DOHH2 (cell line): Measurements from ENCODE around the gene AHSG.

Experiments used
- H3F3A ChIP-seq: fragments of 200-600 bp; sonication (generic), shearing (Covaris generic); 2 replicates; pipeline ENCODE4 v1.6.0; 2016; ENCODE audit warnings: antibody characterized with exemption, mild to moderate bottlenecking; ENCODE audit not compliant: control insufficient read depth, insufficient read depth
- H3K27ac ChIP-seq: fragments of 200-600 bp; sonication (generic); 2 replicates; pipeline ENCODE4 v1.5.1; 2014; ENCODE audit warnings: low read depth, mild to moderate bottlenecking, low read length, moderate library complexity
- H3K27me3 ChIP-seq: fragments of 200-600 bp; sonication (generic); 2 replicates; pipeline ENCODE4 v1.6.1; 2014; ENCODE audit warnings: mild to moderate bottlenecking, low read length, mixed read lengths; ENCODE audit not compliant: control insufficient read depth
- H3K36me3 ChIP-seq: fragments of 200-600 bp; sonication (generic); 2 replicates; pipeline ENCODE4 v1.6.1; 2014; ENCODE audit warnings: mild to moderate bottlenecking, low read length, moderate library complexity, mixed read lengths; ENCODE audit not compliant: control insufficient read depth
- H3K4me1 ChIP-seq: fragments of 200-600 bp; sonication (generic); 2 replicates; pipeline ENCODE4 v1.6.1; 2014; ENCODE audit warnings: mild to moderate bottlenecking, low read length, mixed read lengths; ENCODE audit not compliant: control insufficient read depth
- H3K4me2 ChIP-seq: fragments of 200-600 bp; sonication (generic); 2 replicates; pipeline ENCODE4 v1.6.0; 2014; ENCODE audit warnings: mild to moderate bottlenecking, low read length, moderate library complexity
- H3K4me3 ChIP-seq: fragments of 200-600 bp; sonication (generic); 2 replicates; pipeline ENCODE4 v1.5.1; 2014; ENCODE audit warnings: mild to moderate bottlenecking, low read length, mixed read lengths
- H3K79me2 ChIP-seq: fragments of 200-600 bp; sonication (generic); 2 replicates; pipeline ENCODE4 v1.6.1; 2014; ENCODE audit warnings: mild to moderate bottlenecking, low read length, mixed read lengths; ENCODE audit not compliant: control insufficient read depth
- H3K9me2 ChIP-seq: fragments of 200-600 bp; sonication (generic); replicated peaks from 2 replicates; pipeline ENCODE4 v1.6.1; 2014; ENCODE audit warnings: mild to moderate bottlenecking, low read length, mixed read lengths; ENCODE audit not compliant: control insufficient read depth
- H3K9me3 ChIP-seq: fragments of 200-600 bp; sonication (generic); 2 replicates; pipeline ENCODE4 v1.6.1; 2014; ENCODE audit warnings: antibody characterized with exemption, low read length, mixed read lengths; ENCODE audit not compliant: control insufficient read depth, insufficient read depth
- H4K20me1 ChIP-seq: fragments of 200-600 bp; sonication (generic); 2 replicates; pipeline ENCODE4 v1.6.0; 2014; ENCODE audit warnings: low read depth, mild to moderate bottlenecking, antibody characterized with exemption, low read length, moderate library complexity; ENCODE audit not compliant: control insufficient read depth, insufficient read depth
- CTCF ChIP-seq: fragments of 200-600 bp; sonication (generic); IDR thresholded peaks from one replicate; pipeline ENCODE4 v1.5.1; 2014; ENCODE audit warnings: antibody characterized with exemption, mild to moderate bottlenecking, low read depth, low read length; ENCODE audit not compliant: poor library complexity, severe bottlenecking
- EZH2phosphoT487 ChIP-seq: fragments of 200-600 bp; sonication (generic); IDR thresholded peaks from 2 replicates; pipeline ENCODE4 v1.6.1; 2017; ENCODE audit warnings: borderline replicate concordance, mild to moderate bottlenecking, antibody characterized with exemption, low read length, moderate library complexity, mixed read lengths

Gene AHSG

GRCh38 chr3:186643493-186643892, 30.6 kb downstream of the AHSG start:
- H3K79me2 ChIP-seq, result no peaks in the 10 kb centered on the region
- no peak overlapping the region for H3K27ac ChIP-seq
- H3K36me3 ChIP-seq, result no peaks in the 10 kb centered on the region
- H3K4me1 ChIP-seq, result peaks cover 25% of the 10 kb centered on the region
- H3K27me3 ChIP-seq, result no peaks in the 10 kb centered on the region
- no peaks in the 10 kb centered on the region for H3K9me2 ChIP-seq
- peaks cover 4% of the 10 kb centered on the region; the same call in 1 of the 2 replicates for H3K9me3 ChIP-seq
- no peak for TF ChIP-seq EZH2phosphoT487
- TF ChIP-seq CTCF, result no peak
- no peak overlapping the region for H3K4me3 ChIP-seq
- no peak overlapping the region for H3K4me2 ChIP-seq
- no peaks in the 10 kb centered on the region for H3F3A ChIP-seq
- H4K20me1 ChIP-seq, result no peaks in the 10 kb centered on the region

- Histone ChIP-seq H3K27ac (no peak overlapping the region), H3K4me1 (peaks cover 25% of the 10 kb centered on the region), H3F3A (no peaks in the 10 kb centered on the region), H3K36me3 (no peaks in the 10 kb centered on the region), H3K27me3 (no peaks in the 10 kb centered on the region), H3K9me3 (no peaks in the 10 kb centered on the region), H3K4me2 (no peak overlapping the region), H3K9me2 (no peaks in the 10 kb centered on the region), H3K4me3 (no peak overlapping the region), H4K20me1 (no peaks in the 10 kb centered on the region), H3K79me2 (no peaks in the 10 kb centered on the region)
- TF ChIP-seq EZH2phosphoT487 (no peak), CTCF (no peak)
These were observed 31.8 kb downstream of the AHSG start for GRCh38 chr3:186644683-186645082.

GRCh38 chr3:186646106-186646505, 33.2 kb downstream of the AHSG start:
- TF ChIP-seq EZH2phosphoT487, result no peak
- no peak for TF ChIP-seq CTCF
- H3K27me3 ChIP-seq, result no peaks in the 10 kb centered on the region
- no peaks in the 10 kb centered on the region for H3K9me3 ChIP-seq
- H3K9me2 ChIP-seq, result no peaks in the 10 kb centered on the region
- no peak overlapping the region for H3K27ac ChIP-seq
- no peak overlapping the region for H3K4me2 ChIP-seq
- peaks cover 25% of the 10 kb centered on the region for H3K4me1 ChIP-seq
- H3F3A ChIP-seq, result no peaks in the 10 kb centered on the region
- no peak overlapping the region for H3K4me3 ChIP-seq
- H4K20me1 ChIP-seq, result no peaks in the 10 kb centered on the region
- H3K36me3 ChIP-seq, result no peaks in the 10 kb centered on the region
- no peaks in the 10 kb centered on the region for H3K79me2 ChIP-seq

- Histone ChIP-seq H3K27me3 (no peaks in the 10 kb centered on the region), H3K79me2 (no peaks in the 10 kb centered on the region), H3K36me3 (no peaks in the 10 kb centered on the region), H3K4me3 (no peak overlapping the region), H3K4me1 (peaks cover 23% of the 10 kb centered on the region), H3K9me3 (no peaks in the 10 kb centered on the region), H4K20me1 (no peaks in the 10 kb centered on the region), H3F3A (no peaks in the 10 kb centered on the region), H3K27ac (no peak overlapping the region), H3K9me2 (no peaks in the 10 kb centered on the region), H3K4me2 (no peak overlapping the region)
- TF ChIP-seq EZH2phosphoT487, result no peak
- TF ChIP-seq CTCF, result no peak
These were observed 34.0 kb downstream of the AHSG start for GRCh38 chr3:186646841-186647240.
